C4-2B (cell line): ENCODE data around the gene ERP44.
A peak's percentile ranks its signal among the peaks of the same experiment; 100 is the strongest.
"Not testable (repeated sequence)": the region's sequence is repeated elsewhere in the genome, so short reads cannot be mapped to it uniquely, and the experiment has no call there.

Source experiments
- H3K27ac ChIP-seq: fragments of 450-650 bp; 2 replicates; pipeline ENCODE4 v1.5.1; 2017
- CTCF ChIP-seq: fragments of 450-650 bp; conservative IDR thresholded peaks from 2 replicates; pipeline ENCODE4 v1.5.1; 2017; ENCODE audit warnings: mild to moderate bottlenecking
- ZFX ChIP-seq: fragments of 450-650 bp; IDR thresholded peaks from 2 replicates; pipeline ENCODE4 v1.6.1; 2017

The ERP44 gene

DNA sequence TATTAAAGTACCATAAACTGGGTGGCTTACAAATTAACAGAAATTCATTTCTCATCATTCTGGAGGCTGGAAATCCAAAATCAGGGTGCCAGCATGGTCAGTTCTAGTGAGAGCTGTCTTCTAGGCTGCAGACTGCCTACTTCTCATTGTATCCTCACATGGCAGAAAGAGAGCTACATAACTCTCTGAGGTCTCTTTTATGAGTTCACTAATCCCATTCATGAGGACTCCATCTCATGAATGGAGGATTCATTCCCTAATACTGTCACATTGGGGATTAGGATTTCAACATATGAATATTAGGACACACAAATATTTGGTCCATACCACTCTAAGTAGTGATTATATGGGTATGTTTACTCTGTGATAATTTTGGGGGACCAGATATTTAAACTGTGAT is 84.0 kb downstream of the ERP44 start:
- no peak for TF ChIP-seq CTCF
- TF ChIP-seq ZFX: no peak
- no peak overlapping the region for H3K27ac ChIP-seq

GRCh38 chr9:100013573-100013972 is 85.2 kb downstream of the ERP44 start:
- TF ChIP-seq CTCF (no peak), ZFX (no peak)
- no peak overlapping the region for H3K27ac ChIP-seq

DNA sequence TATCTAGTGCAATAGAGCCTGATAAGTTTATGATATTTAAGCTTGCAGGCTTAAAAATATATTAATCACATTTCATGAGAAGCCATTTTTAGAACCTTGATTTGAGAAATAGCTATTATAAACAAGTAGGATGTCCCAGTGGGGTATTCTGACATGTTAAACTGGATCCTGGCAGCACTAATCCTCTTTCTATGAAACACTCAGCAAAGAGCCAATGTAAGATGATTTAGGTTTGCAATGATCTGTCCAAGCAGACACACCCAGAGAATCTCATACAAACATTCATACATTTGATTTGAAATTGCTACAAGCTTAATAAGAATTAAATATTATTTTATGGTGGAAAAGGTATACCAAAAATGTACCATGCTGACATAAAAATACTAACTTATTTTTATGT is 86.5 kb downstream of the ERP44 start:
- no peak for TF ChIP-seq ZFX
- TF ChIP-seq CTCF: no peak
- H3K27ac ChIP-seq: no peak overlapping the region

- H3K27ac ChIP-seq: no peak overlapping the region
- TF ChIP-seq ZFX (no peak), CTCF (peak; percentile 86)
These were observed 87.6 kb downstream of the ERP44 start for GRCh38 chr9:100011062-100011681.

DNA sequence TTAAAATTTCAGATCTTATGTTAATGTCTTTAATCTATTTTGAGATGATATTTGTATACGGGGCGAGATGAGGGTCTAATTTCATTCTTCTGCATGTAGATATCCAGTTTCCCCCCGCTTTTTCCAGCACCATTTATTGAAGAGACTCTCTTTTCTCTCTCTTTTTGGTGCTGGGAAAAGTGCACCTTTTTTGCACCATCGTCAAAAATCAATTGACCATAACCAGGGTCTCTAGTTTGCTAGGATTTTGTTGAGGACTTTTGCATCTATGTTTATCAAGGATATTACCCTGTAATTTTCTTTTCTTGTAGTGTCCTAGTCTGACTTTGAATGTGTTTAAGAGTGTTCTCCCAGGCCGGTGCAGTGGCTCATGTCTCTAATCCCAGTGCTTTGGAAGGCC is 99.0 kb downstream of the ERP44 start:
- TF ChIP-seq CTCF (no peak), ZFX (no peak)
- H3K27ac ChIP-seq: no peak overlapping the region

DNA sequence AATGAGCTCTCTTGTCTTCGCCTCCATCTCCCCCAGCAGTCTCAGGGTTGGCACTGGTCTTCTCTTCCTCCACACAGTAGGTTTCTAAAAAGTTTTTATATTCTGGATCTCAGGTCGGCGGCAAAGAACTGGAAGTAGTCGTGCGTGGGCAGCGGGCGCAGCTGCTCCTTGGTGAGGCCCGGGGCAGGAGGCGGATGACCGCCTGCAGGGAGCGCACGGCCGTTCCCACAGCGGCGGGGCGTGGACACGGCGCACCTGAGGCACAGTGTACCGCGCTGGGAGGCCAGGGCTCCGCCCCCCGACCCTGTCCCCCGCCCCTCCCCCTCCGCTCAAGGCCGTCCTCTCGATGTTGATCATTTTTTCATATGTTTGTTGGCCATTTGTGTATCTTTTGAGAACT is 99.9 kb downstream of the ERP44 start:
- H3K27ac ChIP-seq: no peak overlapping the region
- TF ChIP-seq CTCF: no peak
- TF ChIP-seq ZFX: no peak

- TF ChIP-seq CTCF (no peak), ZFX (no peak)
- no peak overlapping the region for H3K27ac ChIP-seq
These were observed 100.5 kb downstream of the ERP44 start for GRCh38 chr9:99998266-99998665.

- not testable (repeated sequence) for H3K27ac ChIP-seq
These were observed 108.3 kb downstream of the ERP44 start for GRCh38 chr9:99990508-99990907.
